ENCODE data around the gene XKRX. TPM values are rescaled to one million over a fixed set of nuclear protein-coding genes. Genes with fewer than 3 reads are reported as not detected.
A peak's percentile ranks its signal among the peaks of the same experiment; 100 is the strongest.

Gene XKRX
- total RNA-seq, 3 donors from 2014 or later, result 0.16 to 0.59 (median 0.33) TPM

- H3K27me3 ChIP-seq, result peaks cover 0 to 24% of the 10 kb centered on the region in 2 donors
- no peak for DNase-seq (ENCODE audit: low spot score in 2 of 2)
- no peaks in the 10 kb centered on the region for H3K4me1 ChIP-seq
- peaks cover 5 to 16% of the 10 kb centered on the region in 2 donors for H3K9me3 ChIP-seq
- no peak for TF ChIP-seq POLR2A (IDR thresholded peaks at IDR 0.05)
- no peak for TF ChIP-seq POLR2AphosphoS5 (IDR thresholded peaks at IDR 0.05)
- TF ChIP-seq, protein P1, sequence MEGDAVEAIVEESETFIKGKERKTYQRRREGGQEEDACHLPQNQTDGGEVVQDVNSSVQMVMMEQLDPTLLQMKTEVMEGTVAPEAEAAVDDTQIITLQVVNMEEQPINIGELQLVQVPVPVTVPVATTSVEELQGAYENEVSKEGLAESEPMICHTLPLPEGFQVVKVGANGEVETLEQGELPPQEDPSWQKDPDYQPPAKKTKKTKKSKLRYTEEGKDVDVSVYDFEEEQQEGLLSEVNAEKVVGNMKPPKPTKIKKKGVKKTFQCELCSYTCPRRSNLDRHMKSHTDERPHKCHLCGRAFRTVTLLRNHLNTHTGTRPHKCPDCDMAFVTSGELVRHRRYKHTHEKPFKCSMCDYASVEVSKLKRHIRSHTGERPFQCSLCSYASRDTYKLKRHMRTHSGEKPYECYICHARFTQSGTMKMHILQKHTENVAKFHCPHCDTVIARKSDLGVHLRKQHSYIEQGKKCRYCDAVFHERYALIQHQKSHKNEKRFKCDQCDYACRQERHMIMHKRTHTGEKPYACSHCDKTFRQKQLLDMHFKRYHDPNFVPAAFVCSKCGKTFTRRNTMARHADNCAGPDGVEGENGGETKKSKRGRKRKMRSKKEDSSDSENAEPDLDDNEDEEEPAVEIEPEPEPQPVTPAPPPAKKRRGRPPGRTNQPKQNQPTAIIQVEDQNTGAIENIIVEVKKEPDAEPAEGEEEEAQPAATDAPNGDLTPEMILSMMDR (IDR thresholded peaks at IDR 0.05), result no peak
- H3K27ac ChIP-seq, result no peak overlapping the region
- no peak overlapping the region for H3K4me3 ChIP-seq
- H3K36me3 ChIP-seq, result no peaks in the 10 kb centered on the region
- intact Hi-C loops (cut with DNase I; ENCODE audit: low total_unique reads), result no loop called here
These were observed 23.1 kb downstream of the XKRX start for GRCh38 chrX:100905620-100906019.

DNA sequence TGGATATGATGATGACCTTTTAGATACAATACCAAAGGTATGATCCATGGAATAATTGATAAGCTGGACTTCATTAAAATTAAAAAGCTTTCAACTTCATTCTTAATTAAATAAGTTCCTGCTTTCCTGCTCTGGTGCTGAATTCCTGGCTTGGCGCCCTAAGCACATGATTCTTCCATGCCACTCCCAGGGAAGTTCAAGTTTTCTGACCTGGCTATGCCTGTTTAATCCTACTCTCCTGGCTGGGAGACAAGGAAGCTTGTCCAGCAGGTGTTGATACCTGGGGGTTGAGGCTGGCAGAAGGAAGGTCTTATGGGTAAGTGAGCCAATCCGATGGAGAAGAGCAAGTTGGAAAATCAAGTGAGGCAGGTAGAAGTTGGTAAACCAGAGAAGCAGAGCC is 24.3 kb downstream of the XKRX start:
- peak in 1 of 2 donors; percentile 24 for DNase-seq (ENCODE audit: low spot score in 2 of 2)
- H3K27me3 ChIP-seq, result peaks cover 0 to 24% of the 10 kb centered on the region in 2 donors
- intact Hi-C loops (cut with DNase I; ENCODE audit: low total_unique reads), result no loop called here
- H3K4me3 ChIP-seq, result no peak overlapping the region
- peaks cover 5 to 16% of the 10 kb centered on the region in 2 donors for H3K9me3 ChIP-seq
- no peaks in the 10 kb centered on the region for H3K36me3 ChIP-seq
- H3K4me1 ChIP-seq, result no peaks in the 10 kb centered on the region
- no peak for TF ChIP-seq POLR2AphosphoS5 (IDR thresholded peaks at IDR 0.05)
- TF ChIP-seq POLR2A (IDR thresholded peaks at IDR 0.05), result no peak
- TF ChIP-seq, protein P1 (IDR thresholded peaks at IDR 0.05), result no peak
- H3K27ac ChIP-seq, result no peak overlapping the region

- H3K4me3 ChIP-seq, result no peak overlapping the region
- H3K9me3 ChIP-seq, result no peaks in the 10 kb centered on the region
- DNase-seq (ENCODE audit: low spot score in 2 of 2), result no peak
- H3K27ac ChIP-seq, result no peak overlapping the region
- TF ChIP-seq, protein P1 (IDR thresholded peaks at IDR 0.05), result peak in 1 of 3 donors; percentile 17
- no peak for TF ChIP-seq POLR2AphosphoS5 (IDR thresholded peaks at IDR 0.05)
- peaks cover 0 to 22% of the 10 kb centered on the region in 2 donors for H3K27me3 ChIP-seq
- H3K4me1 ChIP-seq, result no peaks in the 10 kb centered on the region
- H3K36me3 ChIP-seq, result no peaks in the 10 kb centered on the region
- intact Hi-C loops (cut with DNase I; ENCODE audit: low total_unique reads), result no loop called here
These were observed 33.2 kb downstream of the XKRX start for GRCh38 chrX:100895365-100896075.

DNA sequence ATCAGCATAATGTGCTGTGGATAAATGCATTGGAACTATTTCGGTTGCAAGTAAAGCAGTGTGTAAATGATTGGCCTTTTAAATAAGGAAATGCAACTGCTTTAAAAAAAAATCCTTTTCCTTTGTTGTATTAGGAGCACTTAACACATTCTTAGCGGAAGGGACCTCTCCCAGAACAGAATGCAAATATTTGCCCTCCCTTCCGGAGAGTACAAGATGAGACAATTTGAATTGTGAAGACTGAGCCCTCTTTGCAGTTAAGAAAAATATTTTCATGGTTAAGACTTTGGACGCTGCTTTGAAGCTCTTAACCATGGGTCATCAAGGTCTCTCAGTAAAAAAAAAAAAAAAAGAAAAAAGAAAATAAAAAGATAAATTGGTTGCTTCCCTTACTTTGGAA is 45.1 kb downstream of the XKRX start:
- no peak for DNase-seq (ENCODE audit: low spot score in 2 of 2)
- intact Hi-C loops (cut with DNase I; ENCODE audit: low total_unique reads), result no loop called here
- no peaks in the 10 kb centered on the region for H3K4me1 ChIP-seq

GRCh38 chrX:100880368-100880767 is 48.3 kb downstream of the XKRX start:
- DNase-seq (ENCODE audit: low spot score in 2 of 2), result no peak
- intact Hi-C loops (cut with DNase I; ENCODE audit: low total_unique reads), result no loop called here
- TF ChIP-seq POLR2A (IDR thresholded peaks at IDR 0.05) (no peak), POLR2AphosphoS5 (IDR thresholded peaks at IDR 0.05) (no peak)
- TF ChIP-seq, protein P1 (IDR thresholded peaks at IDR 0.05), result no peak
- Histone ChIP-seq H3K4me1 (no peaks in the 10 kb centered on the region), H3K36me3 (no peaks in the 10 kb centered on the region), H3K9me3 (no peaks in the 10 kb centered on the region), H3K27me3 (peaks cover 0 to 33% of the 10 kb centered on the region in 2 donors), H3K4me3 (no peak overlapping the region), H3K27ac (no peak overlapping the region)

More for the DNA sequence above, 45.1 kb downstream of the XKRX start:
- Histone ChIP-seq H3K36me3 (no peaks in the 10 kb centered on the region), H3K4me3 (no peak overlapping the region), H3K27ac (no peak overlapping the region), H3K27me3 (peaks cover 0 to 47% of the 10 kb centered on the region in 2 donors), H3K9me3 (no peaks in the 10 kb centered on the region)
- TF ChIP-seq POLR2A (IDR thresholded peaks at IDR 0.05) (no peak), POLR2AphosphoS5 (IDR thresholded peaks at IDR 0.05) (no peak)
- TF ChIP-seq, protein P1 (IDR thresholded peaks at IDR 0.05), result no peak

Measured in breast epithelium (tissue), 4 donors.